Measurements from ENCODE around the gene CFAP126. TPM values are rescaled to one million over a fixed set of nuclear protein-coding genes. Genes with fewer than 3 reads are reported as not detected.

Gene CFAP126
- total and polyA plus RNA-seq, 12 donors, result 0.28 to 0.29 TPM; not detected in 10

DNA sequence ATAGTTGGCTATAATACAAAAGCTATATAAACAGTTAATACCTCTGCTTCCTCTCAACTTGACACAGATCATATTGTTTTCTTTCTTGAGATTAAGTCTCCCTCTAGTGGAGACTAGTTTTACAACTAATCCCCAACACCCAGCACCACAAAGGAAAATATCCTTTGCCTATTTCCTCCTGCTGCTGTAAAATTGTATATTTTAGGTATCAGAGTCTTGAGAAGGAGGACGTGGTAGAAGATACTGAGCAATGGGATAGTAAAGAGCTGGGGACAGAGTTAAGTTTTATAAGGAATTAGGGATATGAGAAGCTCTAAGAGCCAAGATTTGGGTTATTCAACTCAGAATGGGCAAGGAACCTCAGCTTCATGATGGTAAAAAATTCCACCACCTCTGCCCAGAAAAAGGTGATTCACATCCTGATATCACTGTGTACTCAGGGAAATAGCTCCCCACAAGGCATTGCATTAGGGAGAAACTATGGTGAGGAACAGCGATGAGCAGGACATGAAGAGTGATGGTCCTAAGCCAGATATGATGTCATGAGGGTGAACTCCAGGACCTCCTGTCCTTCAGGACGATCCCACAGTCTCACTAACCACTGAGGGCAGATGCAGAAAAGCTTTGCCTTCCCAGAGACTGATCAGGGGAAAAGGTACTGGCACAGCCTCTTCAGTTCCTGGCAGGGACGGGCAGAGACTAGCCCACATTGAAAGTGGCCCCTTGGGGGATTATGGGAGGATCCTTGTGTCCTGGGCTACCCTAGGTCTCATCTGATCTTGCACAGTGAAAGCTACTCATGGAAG lies 14.7 kb upstream of the CFAP126 start:
- no peak overlapping the region for H3K4me3 ChIP-seq
- intact Hi-C loops (cut with DNase I), result loop anchor here in 1 of 2 donors (5.0 to 10.0 kb wide), 2 partner anchors 155 to 188 kb away; partner anchors contain the start of genes ADAMTS4 and TOMM40L
- H3K4me1 ChIP-seq (replicated peaks in 1 of 2), result peaks cover 0 to 11% of the 10 kb centered on the region in 2 donors
- peak in 3 of 7 donors; percentile 56 to 64 (median 64) for DNase-seq
- peak overlapping the region; percentile 10 to 82 (median 20) for H3K27ac ChIP-seq
- 18 to 30% (median 25%) methylated on average over 4 of the region's 4 CpGs for WGBS, 4 donors
- TF ChIP-seq POLR2A (IDR thresholded peaks at IDR 0.05), result no peak
- TF ChIP-seq, protein P1, sequence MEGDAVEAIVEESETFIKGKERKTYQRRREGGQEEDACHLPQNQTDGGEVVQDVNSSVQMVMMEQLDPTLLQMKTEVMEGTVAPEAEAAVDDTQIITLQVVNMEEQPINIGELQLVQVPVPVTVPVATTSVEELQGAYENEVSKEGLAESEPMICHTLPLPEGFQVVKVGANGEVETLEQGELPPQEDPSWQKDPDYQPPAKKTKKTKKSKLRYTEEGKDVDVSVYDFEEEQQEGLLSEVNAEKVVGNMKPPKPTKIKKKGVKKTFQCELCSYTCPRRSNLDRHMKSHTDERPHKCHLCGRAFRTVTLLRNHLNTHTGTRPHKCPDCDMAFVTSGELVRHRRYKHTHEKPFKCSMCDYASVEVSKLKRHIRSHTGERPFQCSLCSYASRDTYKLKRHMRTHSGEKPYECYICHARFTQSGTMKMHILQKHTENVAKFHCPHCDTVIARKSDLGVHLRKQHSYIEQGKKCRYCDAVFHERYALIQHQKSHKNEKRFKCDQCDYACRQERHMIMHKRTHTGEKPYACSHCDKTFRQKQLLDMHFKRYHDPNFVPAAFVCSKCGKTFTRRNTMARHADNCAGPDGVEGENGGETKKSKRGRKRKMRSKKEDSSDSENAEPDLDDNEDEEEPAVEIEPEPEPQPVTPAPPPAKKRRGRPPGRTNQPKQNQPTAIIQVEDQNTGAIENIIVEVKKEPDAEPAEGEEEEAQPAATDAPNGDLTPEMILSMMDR (IDR thresholded peaks at IDR 0.05), result peak; percentile 41 to 80 (median 72)
- H3K27me3 ChIP-seq, result no peaks in the 10 kb centered on the region
- no peaks in the 10 kb centered on the region for H3K36me3 ChIP-seq (replicated peaks in 1 of 2)
- no peaks in the 10 kb centered on the region for H3K9me3 ChIP-seq (replicated peaks in 1 of 3)

DNA sequence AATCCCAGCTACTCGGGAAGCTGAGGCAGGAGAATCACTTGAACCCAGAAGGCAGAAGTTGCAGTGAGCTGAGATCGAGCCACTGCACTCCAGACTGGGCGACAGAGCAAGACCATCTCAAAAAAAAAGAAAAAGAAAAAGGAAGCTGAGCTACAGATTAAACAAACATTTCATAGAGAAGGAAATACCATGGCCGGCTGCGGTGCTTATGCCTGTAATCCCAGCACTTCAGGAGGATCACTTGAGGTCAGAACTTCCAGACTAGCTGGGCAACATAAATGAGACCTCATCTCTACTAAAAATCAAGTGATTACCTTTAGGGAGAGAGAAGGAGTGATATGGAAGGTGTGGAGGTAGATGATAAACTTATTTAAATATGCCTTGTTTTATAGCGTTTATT lies 14.0 kb upstream of the CFAP126 start:
- TF ChIP-seq POLR2A (IDR thresholded peaks at IDR 0.05), result no peak
- TF ChIP-seq, protein P1 (IDR thresholded peaks at IDR 0.05), result no peak
- Histone ChIP-seq H3K36me3 (replicated peaks in 1 of 2) (no peaks in the 10 kb centered on the region), H3K4me3 (no peak overlapping the region), H3K9me3 (replicated peaks in 1 of 3) (no peaks in the 10 kb centered on the region), H3K27ac (peak overlapping the region in 1 of 5 donors; percentile 82), H3K4me1 (replicated peaks in 1 of 2) (peaks cover 0 to 11% of the 10 kb centered on the region in 2 donors), H3K27me3 (no peaks in the 10 kb centered on the region)
- DNase-seq, result peak in 2 of 7 donors; percentile 4 to 8
- intact Hi-C loops (cut with DNase I), result loop anchor here in 1 of 2 donors (5.0 to 10.0 kb wide), 2 partner anchors 154 to 187 kb away; partner anchors contain the start of genes ADAMTS4 and TOMM40L
- WGBS, 4 donors, result 54 to 67% (median 58%) methylated on average over 6 of the region's 6 CpGs

DNA sequence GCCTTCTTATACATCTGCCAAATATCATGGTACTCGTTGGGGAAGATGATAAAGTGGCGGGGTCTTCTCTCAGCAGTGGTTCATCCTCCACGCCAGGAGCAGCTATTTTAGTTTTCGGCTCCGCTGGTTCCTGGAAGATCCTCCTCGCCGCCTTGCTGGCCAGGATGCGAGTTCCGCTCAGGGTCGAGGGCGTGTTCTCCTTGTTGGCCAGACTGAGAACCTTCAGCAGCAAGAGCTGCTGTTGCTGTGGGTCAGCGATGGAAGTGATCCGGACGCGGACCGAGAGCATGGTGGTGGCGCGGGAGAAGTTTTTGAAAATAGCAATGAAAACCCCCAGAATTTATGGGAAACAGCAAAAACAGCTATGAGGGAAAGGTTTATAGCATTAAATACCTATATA lies 11.4 kb upstream of the CFAP126 start:
- H3K27me3 ChIP-seq, result no peaks in the 10 kb centered on the region
- H3K27ac ChIP-seq, result no peak overlapping the region
- peaks cover 0 to 11% of the 10 kb centered on the region in 2 donors for H3K4me1 ChIP-seq (replicated peaks in 1 of 2)
- no peak for TF ChIP-seq POLR2A (IDR thresholded peaks at IDR 0.05)
- TF ChIP-seq, protein P1 (IDR thresholded peaks at IDR 0.05), result no peak
- no peak overlapping the region for H3K4me3 ChIP-seq
- H3K36me3 ChIP-seq (replicated peaks in 1 of 2), result no peaks in the 10 kb centered on the region
- intact Hi-C loops (cut with DNase I), result loop anchor here in 1 of 2 donors (10.0 kb wide), 2 partner anchors 154 to 184 kb away; partner anchors contain the start of genes ADAMTS4, APOA2 and TOMM40L
- no peaks in the 10 kb centered on the region for H3K9me3 ChIP-seq (replicated peaks in 1 of 3)
- DNase-seq, result peak in 3 of 7 donors; percentile 8 to 81 (median 13)
- 72 to 90% (median 84%) methylated on average over 18 of the region's 18 CpGs for WGBS, 4 donors

DNA sequence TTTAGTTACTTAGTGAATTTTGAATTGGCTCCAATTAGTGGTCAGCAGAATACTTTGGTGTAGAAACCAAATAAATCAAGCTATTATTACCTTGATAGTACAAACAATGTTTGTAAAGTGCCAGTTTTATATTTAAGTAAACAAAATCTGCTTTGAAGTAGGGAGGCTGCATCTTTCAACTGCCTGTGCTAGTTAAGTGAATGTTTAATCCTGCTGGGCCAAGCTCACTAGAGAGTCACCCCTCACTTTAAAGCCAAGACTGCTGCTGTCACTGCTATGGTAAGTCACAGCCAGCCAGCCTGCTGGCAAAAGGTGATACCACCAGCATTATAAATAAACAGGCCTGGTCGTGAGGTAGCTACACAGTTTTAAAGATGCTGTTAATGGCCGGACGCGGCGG lies 10.3 kb upstream of the CFAP126 start:
- Histone ChIP-seq H3K27me3 (no peaks in the 10 kb centered on the region), H3K4me3 (no peak overlapping the region), H3K36me3 (replicated peaks in 1 of 2) (no peaks in the 10 kb centered on the region), H3K9me3 (replicated peaks in 1 of 3) (no peaks in the 10 kb centered on the region), H3K27ac (no peak overlapping the region), H3K4me1 (replicated peaks in 1 of 2) (peaks cover 0 to 11% of the 10 kb centered on the region in 2 donors)
- intact Hi-C loops (cut with DNase I), result loop anchor here in 1 of 2 donors (10.0 kb wide), 2 partner anchors 153 to 183 kb away; partner anchors contain the start of genes ADAMTS4, APOA2 and TOMM40L
- TF ChIP-seq, protein P1 (IDR thresholded peaks at IDR 0.05), result no peak
- no peak for TF ChIP-seq POLR2A (IDR thresholded peaks at IDR 0.05)
- peak in 1 of 7 donors; percentile 3 for DNase-seq
- WGBS, 4 donors, result 87 to 94% (median 90%) methylated on average over 5 of the region's 5 CpGs
